H9 (cell line): ENCODE data around the gene NUDT3. TPM values are rescaled to one million over a fixed set of nuclear protein-coding genes. Genes with fewer than 3 reads are reported as not detected.

Source experiments
- DNase-seq: peaks from one replicate; pipeline ENCODE4 v3.0.0-alpha.2; 2017
- H2AFZ ChIP-seq: one replicate; pipeline ENCODE4 v1.6.1; 2013; ENCODE audit warnings: mild to moderate bottlenecking, low read length, control low read depth, moderate library complexity
- H2AK5ac ChIP-seq: 2 replicates; pipeline ENCODE4 v1.6.1; 2013; ENCODE audit warnings: low read length, control low read depth, mixed read lengths; ENCODE audit not compliant: insufficient read length
- H2BK120ac ChIP-seq: one replicate; pipeline ENCODE4 v1.6.1; 2013; ENCODE audit warnings: low read depth, mild to moderate bottlenecking, low read length, control low read depth, inconsistent platforms; ENCODE audit not compliant: poor library complexity, severe bottlenecking
- H2BK12ac ChIP-seq: 2 replicates; pipeline ENCODE4 v1.6.1; 2013; ENCODE audit warnings: low read length, control low read depth, mixed read lengths, low read depth; ENCODE audit not compliant: insufficient read length
- H2BK15ac ChIP-seq: 2 replicates; pipeline ENCODE4 v1.6.1; 2013; ENCODE audit warnings: low read depth, low read length, control low read depth
- H2BK20ac ChIP-seq: one replicate; pipeline ENCODE4 v1.6.1; 2013; ENCODE audit warnings: low read depth, mild to moderate bottlenecking, low read length, control low read depth, inconsistent platforms; ENCODE audit not compliant: poor library complexity, severe bottlenecking
- H2BK5ac ChIP-seq: 2 replicates; pipeline ENCODE4 v1.6.1; 2013; ENCODE audit warnings: low read length, control low read depth, mixed read lengths; ENCODE audit not compliant: insufficient read length
- H3K14ac ChIP-seq: 2 replicates; pipeline ENCODE4 v1.6.1; 2013; ENCODE audit warnings: low read length, control low read depth; ENCODE audit not compliant: insufficient read depth
- H3K18ac ChIP-seq: 2 replicates; pipeline ENCODE4 v1.6.1; 2013; ENCODE audit warnings: low read depth, mild to moderate bottlenecking, mixed read lengths, low read length, control low read depth; ENCODE audit not compliant: insufficient read length
- H3K23ac ChIP-seq: 2 replicates; pipeline ENCODE4 v1.6.1; 2013; ENCODE audit warnings: low read length, control low read depth, mixed read lengths, low read depth; ENCODE audit not compliant: insufficient read length
- H3K23me2 ChIP-seq: 2 replicates; pipeline ENCODE4 v1.6.1; 2013; ENCODE audit warnings: low read depth, mild to moderate bottlenecking, mixed read lengths, low read length, control low read depth; ENCODE audit not compliant: insufficient read length, poor library complexity, severe bottlenecking
- H3K27ac ChIP-seq: 2 replicates; pipeline ENCODE4 v1.5.1; 2013; ENCODE audit warnings: low read length, control low read depth, mixed read lengths, low read depth; ENCODE audit not compliant: insufficient read length
- H3K27me3 ChIP-seq: 2 replicates; pipeline ENCODE4 v1.6.1; 2013; ENCODE audit warnings: low read length, control low read depth, inconsistent platforms; ENCODE audit not compliant: insufficient read depth
- H3K4ac ChIP-seq: 2 replicates; pipeline ENCODE4 v1.6.1; 2013; ENCODE audit warnings: low read depth, mild to moderate bottlenecking, control low read depth, inconsistent platforms, low read length, moderate library complexity
- H3K4me1 ChIP-seq: 2 replicates; pipeline ENCODE4 v1.6.1; 2013; ENCODE audit warnings: low read length, control low read depth, inconsistent platforms; ENCODE audit not compliant: insufficient read depth
- H3K4me2 ChIP-seq: 2 replicates; pipeline ENCODE4 v1.6.1; 2013; ENCODE audit warnings: low read length, control low read depth, mixed read lengths; ENCODE audit not compliant: insufficient read length, insufficient read depth
- H3K56ac ChIP-seq: 2 replicates; pipeline ENCODE4 v1.6.1; 2013; ENCODE audit warnings: low read depth, mild to moderate bottlenecking, mixed read lengths, low read length, control low read depth; ENCODE audit not compliant: insufficient read length
- H3K79me1 ChIP-seq: 2 replicates; pipeline ENCODE4 v1.6.1; 2013; ENCODE audit warnings: low read depth, mild to moderate bottlenecking, moderate library complexity, low read length, control low read depth, inconsistent platforms; ENCODE audit not compliant: insufficient read depth, poor library complexity, severe bottlenecking
- H3K79me2 ChIP-seq: 2 replicates; pipeline ENCODE4 v1.6.1; 2013; ENCODE audit warnings: low read length, control low read depth, inconsistent platforms; ENCODE audit not compliant: insufficient read depth
- H3K9ac ChIP-seq: 2 replicates; pipeline ENCODE4 v1.6.1; 2013; ENCODE audit warnings: low read length, control low read depth, mixed read lengths; ENCODE audit not compliant: insufficient read length; ENCODE audit errors: extremely low read depth
- H3K9me3 ChIP-seq: one replicate; pipeline ENCODE4 v1.6.1; 2013; ENCODE audit warnings: low read depth, low read length, inconsistent platforms; ENCODE audit not compliant: control insufficient read depth
- H3T11ph ChIP-seq: one replicate; pipeline ENCODE4 v1.6.1; 2013; ENCODE audit warnings: mild to moderate bottlenecking, low read length, control low read depth, inconsistent platforms
- H4K20me1 ChIP-seq: one replicate; pipeline ENCODE4 v1.6.1; 2013; ENCODE audit not compliant: control insufficient read depth, insufficient read length, insufficient read depth
- H4K5ac ChIP-seq: 2 replicates; pipeline ENCODE4 v1.6.1; 2013; ENCODE audit warnings: low read depth, mild to moderate bottlenecking, mixed read lengths, low read length, control low read depth; ENCODE audit not compliant: insufficient read length
- H4K8ac ChIP-seq: replicated peaks from 2 replicates; pipeline ENCODE4 v1.6.1; 2013; ENCODE audit warnings: low read length, control low read depth, mixed read lengths, low read depth; ENCODE audit not compliant: insufficient read length
- H4K91ac ChIP-seq: 2 replicates; pipeline ENCODE4 v1.6.1; 2013; ENCODE audit warnings: low read depth, mild to moderate bottlenecking, moderate library complexity, mixed read lengths, low read length, control low read depth; ENCODE audit not compliant: insufficient read length
- H3K27ac Mint-ChIP-seq, 3 experiments: 2 replicates in 2 of 3; 3 replicates in 1 of 3; pipeline ENCODE4 v1.8.0; 2020 to 2021; ENCODE audit warnings: mixed read lengths in 3 of 3, mild to moderate bottlenecking in 1 of 3, moderate library complexity in 1 of 3
- H3K27me3 Mint-ChIP-seq: 2 replicates; pipeline ENCODE4 v1.8.0; 2021; ENCODE audit warnings: low read depth, mild to moderate bottlenecking, moderate library complexity, mixed read lengths
- H3K36me3 Mint-ChIP-seq, 3 experiments: 2 replicates in 2 of 3; 3 replicates in 1 of 3; pipeline ENCODE4 v1.8.0; 2020 to 2021; ENCODE audit warnings: low read depth in 3 of 3, mixed read lengths in 3 of 3; ENCODE audit not compliant: insufficient read depth in 1 of 3
- H3K4me1 Mint-ChIP-seq, 2 experiments: 2 replicates each; pipeline ENCODE4 v1.8.0; 2020; ENCODE audit warnings: mixed read lengths in 2 of 2
- H3K4me3 Mint-ChIP-seq, 2 experiments: 2 replicates in 1 of 2; 3 replicates in 1 of 2; pipeline ENCODE4 v1.8.0; 2020 to 2021; ENCODE audit warnings: mild to moderate bottlenecking in 2 of 2, mixed read lengths in 2 of 2, moderate library complexity in 1 of 2
- H3K9me3 Mint-ChIP-seq, 2 experiments: 2 replicates in 1 of 2; 3 replicates in 1 of 2; pipeline ENCODE4 v1.8.0; 2020; ENCODE audit warnings: mild to moderate bottlenecking in 2 of 2, mixed read lengths in 2 of 2, moderate library complexity in 1 of 2
- CTCF ChIP-seq: fragments of 200-600 bp; sonication (generic); conservative IDR thresholded peaks from 3 replicates; pipeline ENCODE4 v1.8.0; 2021; ENCODE audit warnings: antibody characterized with exemption, mild to moderate bottlenecking
- WGBS: extraction: QIAGEN DNeasy Blood & Tissue Kit; methylation state at CpG from one replicate; pipeline ENCODE4 v1.1.7; 2013; ENCODE audit warnings: missing lambda C conversion rate, low lambda C conversion rate, mixed read lengths; ENCODE audit not compliant: insufficient read length; ENCODE audit errors: extremely low coverage; 5-methylcytosine and 5-hydroxymethylcytosine counted together
- total RNA-seq: library from RNA; stranded (reverse); gene quantifications from 2 replicates; pipeline ENCODE4 v1.2.1, GENCODE V29; 2021

The NUDT3 gene
- total RNA-seq, 1 experiment from 2014 or later: 23.6 TPM

GRCh38 chr6:34418367-34418766, 25.9 kb upstream of the NUDT3 start:
- no CpG with 5 or more reads among the region's 5 CpGs for WGBS
- no peak overlapping the region for H4K8ac ChIP-seq
- H2AFZ ChIP-seq: no peak overlapping the region
- H3K9me3 ChIP-seq: no peaks in the 10 kb centered on the region
- no peak overlapping the region for H3K23ac ChIP-seq
- H3K23me2 ChIP-seq: no peaks in the 10 kb centered on the region
- no peaks in the 10 kb centered on the region for H3K9me3 Mint-ChIP-seq
- H2BK12ac ChIP-seq: no peak overlapping the region
- H3T11ph ChIP-seq: no peak overlapping the region
- TF ChIP-seq CTCF: no peak
- no peak overlapping the region for H3K9ac ChIP-seq
- peaks cover 58 to 90% (median 72%) of the 10 kb centered on the region in 3 experiments for H3K36me3 Mint-ChIP-seq
- peak overlapping the region in 2 of 3 experiments; percentile 25 to 72; a peak in 5 of 7 replicates for H3K27ac Mint-ChIP-seq
- no peaks in the 10 kb centered on the region for H3K4me1 ChIP-seq
- H2BK5ac ChIP-seq: no peak overlapping the region
- H3K4me3 Mint-ChIP-seq: 0 out of 5 replicates have a peak overlapping the region, but pooled peaks of 1 of the 2 experiments have one; percentile 18
- H3K18ac ChIP-seq: no peak overlapping the region
- no peaks in the 10 kb centered on the region for H3K27me3 Mint-ChIP-seq
- peaks cover 6% of the 10 kb centered on the region for H3K79me1 ChIP-seq
- H3K4ac ChIP-seq: no peak overlapping the region
- no peak overlapping the region for H3K56ac ChIP-seq
- H3K4me1 Mint-ChIP-seq: peaks cover 5 to 7% of the 10 kb centered on the region in 2 experiments
- H3K27ac ChIP-seq: no peak overlapping the region
- no peak overlapping the region for H2BK120ac ChIP-seq
- H2BK20ac ChIP-seq: no peak overlapping the region
- no peak overlapping the region for H2BK15ac ChIP-seq
- H4K20me1 ChIP-seq: no peaks in the 10 kb centered on the region
- no peaks in the 10 kb centered on the region for H3K27me3 ChIP-seq
- H3K4me2 ChIP-seq: no peak overlapping the region
- no peak overlapping the region for H4K91ac ChIP-seq
- no peak overlapping the region for H2AK5ac ChIP-seq
- no peak for DNase-seq
- H3K79me2 ChIP-seq: no peaks in the 10 kb centered on the region
- no peak overlapping the region for H3K14ac ChIP-seq
- no peak overlapping the region for H4K5ac ChIP-seq
